HFF-Myc (cell line): ENCODE data around the gene FKBP14.
"Not testable (repeated sequence)": the region's sequence is repeated elsewhere in the genome, so short reads cannot be mapped to it uniquely, and the experiment has no call there.

Source experiments
- DNase-seq: peaks from one replicate; pipeline ENCODE4 v3.0.0-alpha.2; 2011; ENCODE audit warnings: low read depth; ENCODE audit errors: extremely low read depth
- H3K4me3 ChIP-seq: replicated peaks from 2 replicates; pipeline ENCODE4 v1.5.1; 2011; ENCODE audit warnings: low read depth, mild to moderate bottlenecking, control low read depth, low read length
- CTCF ChIP-seq: IDR thresholded peaks from 2 replicates; pipeline ENCODE4 v1.5.1; 2012; ENCODE audit warnings: mild to moderate bottlenecking, low read depth, low read length, control low read depth; ENCODE audit errors: missing control alignments

The FKBP14 gene

DNA sequence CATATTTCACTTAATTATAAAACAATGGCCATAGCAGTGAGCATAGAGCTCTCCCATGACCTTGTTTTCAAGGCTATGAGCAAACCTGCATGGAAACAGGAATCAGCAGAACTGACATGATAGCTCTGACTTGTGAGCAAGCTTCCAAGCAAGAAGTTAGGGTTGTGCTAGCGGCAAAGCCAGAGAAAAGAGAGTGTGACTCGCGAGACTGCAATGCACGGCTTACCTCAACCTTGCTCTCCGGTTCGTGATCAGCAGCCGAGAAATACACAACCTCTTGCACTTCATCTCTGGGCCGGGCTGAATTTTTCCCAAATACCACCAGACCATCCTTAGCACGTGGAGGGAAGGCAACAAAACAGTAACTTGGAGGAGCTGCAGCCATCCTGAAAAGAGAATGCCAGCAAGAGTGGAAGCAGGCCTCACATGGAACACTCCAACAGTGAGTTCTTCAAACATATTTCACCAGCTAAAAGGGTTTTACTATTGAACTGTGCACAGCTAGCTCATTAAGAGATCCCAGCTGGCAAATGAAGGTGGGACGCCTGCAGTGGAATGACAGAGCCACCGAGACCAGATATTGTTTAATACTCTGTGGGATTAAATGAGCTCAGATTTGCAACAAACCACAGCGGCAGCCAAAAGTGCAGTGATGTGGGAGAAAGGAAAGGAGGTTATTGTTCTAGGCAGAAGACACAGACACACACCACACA is 57.7 kb downstream of the FKBP14 start:
- H3K4me3 ChIP-seq = no peak overlapping the region
- no peak for DNase-seq

GRCh38 chr7:29965030-29965429 is 61.5 kb downstream of the FKBP14 start:
- DNase-seq = no peak
- TF ChIP-seq CTCF = no peak
- no peak overlapping the region for H3K4me3 ChIP-seq

More for the DNA sequence above, 57.7 kb downstream of the FKBP14 start:
- TF ChIP-seq CTCF = no peak

- no peak for TF ChIP-seq CTCF
- no peak for DNase-seq
Measured at GRCh38 chr7:29962035-29962434, 64.5 kb downstream of the FKBP14 start.

DNA sequence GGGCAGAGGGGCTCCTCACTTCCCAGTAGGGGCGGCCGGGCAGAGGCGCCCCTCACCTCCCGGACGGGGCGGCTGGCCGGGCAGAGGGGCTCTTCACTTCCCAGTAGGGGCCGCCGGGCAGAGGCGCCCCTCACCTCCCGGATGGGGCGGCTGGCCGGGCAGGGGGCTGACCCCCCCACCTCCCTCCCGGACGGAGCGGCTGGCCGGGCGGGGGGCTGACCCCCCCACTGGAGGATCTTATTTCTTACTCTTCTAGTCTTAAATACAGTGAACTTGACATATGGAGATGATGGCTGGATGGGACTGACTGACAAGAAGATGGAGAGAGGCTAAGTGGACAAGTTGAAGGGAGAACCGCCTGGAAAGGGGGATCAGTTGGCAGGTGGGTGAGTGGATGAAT is 64.9 kb downstream of the FKBP14 start:
- DNase-seq, H3K4me3 ChIP-seq: not testable (repeated sequence)

More at GRCh38 chr7:29962035-29962434, 64.5 kb downstream of the FKBP14 start:
- H3K4me3 ChIP-seq = no peak overlapping the region
